Activated CD4-positive, alpha-beta T cell treated with anti-CD3 and anti-CD28 coated beads for 36 hours (primary cell): ENCODE data around the gene BPI. TPM values are rescaled to one million over a fixed set of nuclear protein-coding genes. Genes with fewer than 3 reads are reported as not detected.
"Not testable (repeated sequence)": the region's sequence is repeated elsewhere in the genome, so short reads cannot be mapped to it uniquely, and the experiment has no call there.

Experiments
- ATAC-seq: fragments of 200-7000 bp; cut with Tn5 transposase; one replicate; pipeline ENCODE4 v1.10.0; 2021; ENCODE audit warnings: mild to moderate bottlenecking, moderate library complexity
- CTCF ChIA-PET: fragments of 350-600 bp; sonication (Branson Sonifier 250); formaldehyde crosslinking; loops from one replicate; lab custom pipeline; 2021; ENCODE audit warnings: antibody characterized with exemption; lab: Charles Lee
- POLR2A ChIA-PET: fragments of 350-600 bp; sonication (Branson Sonifier 250); formaldehyde crosslinking; loops from one replicate; lab custom pipeline; 2021; ENCODE audit warnings: antibody characterized with exemption, inconsistent platforms; lab: Charles Lee
- DNase-seq: peaks from one replicate; pipeline ENCODE4 v3.0.0-alpha.2; 2020
- H3K27ac Mint-ChIP-seq: one replicate; pipeline ENCODE4 v1.8.0; 2021; ENCODE audit warnings: mixed read lengths
- H3K27me3 Mint-ChIP-seq: one replicate; pipeline ENCODE4 v1.8.0; 2021; ENCODE audit warnings: mixed read lengths
- H3K36me3 Mint-ChIP-seq: one replicate; pipeline ENCODE4 v1.8.0; 2021; ENCODE audit warnings: low read depth, mixed read lengths
- H3K4me1 Mint-ChIP-seq: one replicate; pipeline ENCODE4 v1.8.0; 2021; ENCODE audit warnings: mixed read lengths
- H3K4me3 Mint-ChIP-seq: one replicate; pipeline ENCODE4 v1.8.0; 2021; ENCODE audit warnings: mild to moderate bottlenecking, moderate library complexity, mixed read lengths
- H3K9me3 Mint-ChIP-seq: one replicate; pipeline ENCODE4 v1.8.0; 2021; ENCODE audit warnings: low read depth, mixed read lengths
- intact Hi-C, 2 experiments: fragments of 100-400 bp; cut with DNase I in 1 of 2; cut with micrococcal nuclease in 1 of 2; formaldehyde crosslinking; loops; one replicate each; pipeline versions ENCODE4 v1.14.2 to v1.15.1; 2022 to 2024; cut with DNase I, micrococcal nuclease
- total RNA-seq, 2 experiments: library from RNA; stranded (reverse); gene quantifications; one replicate each; pipeline ENCODE4 v1.2.3, GENCODE V29; 2021

BPI gene
- total RNA-seq, result not detected

DNA sequence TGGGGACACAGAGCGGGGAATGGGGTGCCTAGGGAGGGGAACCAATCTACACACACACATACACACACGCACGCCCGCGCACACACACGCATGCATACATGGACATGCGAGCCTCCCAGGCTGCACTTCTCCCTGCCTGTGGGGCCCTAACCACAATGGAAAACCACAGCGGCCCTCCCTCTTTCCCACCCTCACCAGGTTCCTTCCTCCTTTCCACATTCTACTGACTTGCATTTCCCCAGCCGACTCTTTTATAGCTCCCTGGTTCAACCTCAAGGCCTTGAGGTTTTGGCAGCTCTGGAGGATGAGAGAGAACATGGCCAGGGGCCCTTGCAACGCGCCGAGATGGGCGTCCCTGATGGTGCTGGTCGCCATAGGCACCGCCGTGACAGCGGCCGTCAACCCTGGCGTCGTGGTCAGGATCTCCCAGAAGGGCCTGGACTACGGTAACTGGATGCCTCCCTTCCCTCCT lies at the start of gene BPI:
TSS of gene BPI (plus strand) at position 249 of the 472 bp plus-strand sequence. CDS start at position 317, 68 bp downstream.
- ChIA-PET POLR2A (interaction anchor here (0.5 kb wide), 1 partner anchor 1260 kb away, joined by 4 read pairs; no protein-coding TSS in a partner anchor), CTCF (interaction anchor here (0.6 to 1.3 kb wide), 3 partner anchors 20 to 344 kb away, joined by 3 to 4 read pairs (median 3); no protein-coding TSS in a partner anchor)
- no peaks in the 10 kb centered on the region for H3K36me3 Mint-ChIP-seq
- H3K27me3 Mint-ChIP-seq, result peaks cover 41% of the 10 kb centered on the region
- H3K4me1 Mint-ChIP-seq, result peaks cover 14% of the 10 kb centered on the region
- DNase-seq (peak; percentile 23), ATAC-seq (no peak)
- H3K9me3 Mint-ChIP-seq, result no peaks in the 10 kb centered on the region
- intact Hi-C loops, result no loop called here
- H3K27ac Mint-ChIP-seq, result no peak within 1 kb of the TSS
- no peak within 1 kb of the TSS for H3K4me3 Mint-ChIP-seq

DNA sequence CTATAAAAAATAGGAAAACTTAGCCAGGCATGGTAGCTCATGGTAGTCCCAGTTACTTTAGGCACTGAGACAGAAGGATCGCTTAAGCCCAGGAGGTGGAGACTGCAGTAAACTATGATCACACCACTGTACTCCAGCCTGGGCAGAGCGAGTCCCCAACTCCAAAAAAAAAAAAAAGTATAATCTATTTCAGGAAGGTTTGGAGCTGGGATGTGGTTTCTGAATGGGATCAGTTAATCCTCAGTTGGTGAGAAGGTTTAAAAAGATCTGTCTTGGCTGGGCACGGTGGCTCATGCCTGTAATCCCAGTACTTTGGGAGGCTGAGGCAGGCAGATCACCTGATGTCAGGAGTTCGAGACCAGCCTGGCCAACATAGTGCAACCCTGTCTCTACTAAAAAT lies 49.3 kb upstream of the BPI start:
- H3K36me3 Mint-ChIP-seq, POLR2A ChIA-PET, H3K4me1 Mint-ChIP-seq, H3K27ac Mint-ChIP-seq, H3K9me3 Mint-ChIP-seq, ATAC-seq, intact Hi-C loops, DNase-seq, H3K4me3 Mint-ChIP-seq: not testable (repeated sequence)
- peaks cover 19% of the 10 kb centered on the region for H3K27me3 Mint-ChIP-seq
- CTCF ChIA-PET, result interaction anchor here (1.4 kb wide), 1 partner anchor 34 kb away, joined by 4 read pairs; no protein-coding TSS in a partner anchor

DNA sequence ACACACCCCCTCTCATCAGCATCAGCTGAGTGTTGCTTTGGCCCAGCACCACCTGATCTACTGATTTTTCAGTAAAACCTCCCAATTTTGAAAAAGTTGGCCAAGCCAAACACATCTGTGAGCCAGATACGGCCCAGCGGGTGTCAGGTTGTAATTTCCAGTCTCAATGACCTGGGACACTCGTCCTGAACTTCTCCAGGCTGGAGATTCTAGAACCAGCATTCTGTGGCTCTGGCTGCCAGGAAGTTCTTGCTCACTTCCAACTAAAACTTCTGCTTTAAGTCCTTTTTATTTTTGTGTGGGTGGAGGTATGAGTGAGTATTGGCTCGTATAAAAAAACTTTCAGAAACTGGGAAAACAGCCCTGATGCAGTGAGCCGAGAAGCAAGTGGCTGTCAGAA lies 48.6 kb upstream of the BPI start:
- Mint-ChIP-seq H3K4me1 (no peaks in the 10 kb centered on the region), H3K27ac (no peak overlapping the region), H3K36me3 (no peaks in the 10 kb centered on the region), H3K4me3 (no peak overlapping the region), H3K9me3 (no peaks in the 10 kb centered on the region), H3K27me3 (peaks cover 25% of the 10 kb centered on the region)
- ATAC-seq, result no peak
- DNase-seq, result no peak
- ChIA-PET CTCF (interaction anchor here (1.4 kb wide), 1 partner anchor 34 kb away, joined by 4 read pairs; no protein-coding TSS in a partner anchor), POLR2A (interaction anchor here (0.6 kb wide), 1 partner anchor 246 kb away, joined by 7 read pairs; no protein-coding TSS in a partner anchor)
- intact Hi-C loops, result no loop called here

DNA sequence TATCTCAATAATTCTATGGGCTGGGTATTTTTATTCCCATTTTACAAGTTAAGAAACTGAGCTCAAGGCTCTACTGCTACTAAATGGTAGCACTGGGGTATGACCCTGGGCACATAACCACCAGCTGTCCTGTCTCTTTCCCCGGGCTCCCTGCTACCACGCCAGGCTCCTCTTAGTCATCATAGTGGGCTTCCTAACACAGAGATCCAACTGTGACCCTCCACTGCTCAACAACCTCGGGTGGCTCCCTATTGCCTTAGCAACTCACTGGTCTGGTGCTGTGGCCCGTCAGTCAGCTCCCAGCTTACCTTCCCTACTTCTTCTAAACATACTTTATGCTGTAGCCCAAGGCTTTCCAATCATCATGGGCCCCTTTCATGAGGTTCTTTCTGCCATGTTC lies 47.9 kb upstream of the BPI start:
- H3K4me3 Mint-ChIP-seq, result no peak overlapping the region
- intact Hi-C loops, result no loop called here
- H3K4me1 Mint-ChIP-seq, result peaks cover 2% of the 10 kb centered on the region
- no peak overlapping the region for H3K27ac Mint-ChIP-seq
- ATAC-seq (no peak), DNase-seq (no peak)
- no peaks in the 10 kb centered on the region for H3K9me3 Mint-ChIP-seq
- H3K27me3 Mint-ChIP-seq, result peaks cover 28% of the 10 kb centered on the region
- ChIA-PET CTCF (interaction anchor here (1.4 kb wide), 1 partner anchor 35 kb away, joined by 4 read pairs; no protein-coding TSS in a partner anchor), POLR2A (interaction anchor here (0.6 kb wide), 1 partner anchor 247 kb away, joined by 7 read pairs; no protein-coding TSS in a partner anchor)
- H3K36me3 Mint-ChIP-seq, result no peaks in the 10 kb centered on the region

DNA sequence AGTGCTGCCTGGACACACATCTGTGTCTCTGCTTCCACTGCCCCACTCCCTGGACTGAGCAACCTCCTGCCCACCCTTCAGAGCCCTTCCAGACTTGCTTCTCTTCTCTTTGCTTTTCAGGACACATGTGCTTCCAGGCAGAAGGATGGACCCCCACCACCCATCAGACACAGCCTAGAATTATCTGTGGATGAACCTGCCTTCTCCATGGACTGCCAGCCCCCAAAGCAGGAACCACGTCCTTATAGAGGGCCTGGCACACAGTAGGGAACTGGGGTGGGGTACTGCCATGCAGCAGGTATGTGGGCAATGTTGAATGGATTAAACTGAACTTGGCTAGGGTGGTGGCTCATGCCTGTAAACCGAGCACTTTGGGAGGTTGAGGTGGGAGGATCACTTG lies 47.0 kb upstream of the BPI start:
- Mint-ChIP-seq H3K36me3 (no peaks in the 10 kb centered on the region), H3K4me1 (peaks cover 4% of the 10 kb centered on the region), H3K27ac (no peak overlapping the region), H3K27me3 (peaks cover 33% of the 10 kb centered on the region), H3K9me3 (no peaks in the 10 kb centered on the region), H3K4me3 (no peak overlapping the region)
- ATAC-seq, result no peak
- CTCF ChIA-PET, result no interaction called here
- intact Hi-C loops, result no loop called here
- DNase-seq, result no peak
- POLR2A ChIA-PET, result no interaction called here

DNA sequence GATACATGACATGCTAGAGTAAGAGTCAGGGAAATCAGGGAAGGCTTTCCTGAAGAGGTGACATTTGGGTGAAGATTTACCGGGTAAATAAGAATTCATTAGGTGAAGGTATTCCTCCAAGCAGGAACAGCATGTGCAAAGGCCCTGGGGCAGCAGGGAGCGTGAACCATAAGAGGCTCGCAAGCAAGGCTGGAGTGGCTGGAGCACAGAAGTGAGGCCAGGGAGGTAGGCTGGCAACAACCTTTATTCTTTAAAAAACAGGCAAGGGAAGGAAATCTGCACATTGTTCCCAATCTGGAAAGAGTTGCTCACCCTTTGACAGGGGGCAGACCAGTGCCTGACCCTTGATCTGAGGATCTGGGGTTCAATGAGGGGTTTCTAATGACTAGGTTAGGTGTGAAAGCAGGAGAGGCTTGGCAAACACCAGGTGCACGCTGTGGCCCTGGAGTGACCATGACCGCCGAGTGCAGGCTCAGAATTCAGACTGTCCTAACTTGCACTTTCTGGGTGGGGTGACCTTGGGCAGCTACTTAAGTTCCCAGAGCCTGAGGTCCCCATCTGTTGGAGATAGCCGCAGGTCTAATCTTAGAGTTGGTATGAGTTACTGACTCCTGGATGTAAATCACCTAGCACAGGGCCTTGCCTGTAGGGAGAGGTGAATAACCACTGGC lies 45.3 kb upstream of the BPI start:
- Mint-ChIP-seq H3K4me3 (no peak overlapping the region), H3K27ac (no peak overlapping the region), H3K36me3 (no peaks in the 10 kb centered on the region), H3K9me3 (no peaks in the 10 kb centered on the region), H3K27me3 (peaks cover 34% of the 10 kb centered on the region), H3K4me1 (peaks cover 4% of the 10 kb centered on the region)
- ATAC-seq (no peak), DNase-seq (no peak)
- intact Hi-C loops, result no loop called here
- POLR2A ChIA-PET, result no interaction called here
- CTCF ChIA-PET, result interaction anchor here (0.8 kb wide), 1 partner anchor 15 kb away, joined by 5 read pairs; no protein-coding TSS in a partner anchor

DNA sequence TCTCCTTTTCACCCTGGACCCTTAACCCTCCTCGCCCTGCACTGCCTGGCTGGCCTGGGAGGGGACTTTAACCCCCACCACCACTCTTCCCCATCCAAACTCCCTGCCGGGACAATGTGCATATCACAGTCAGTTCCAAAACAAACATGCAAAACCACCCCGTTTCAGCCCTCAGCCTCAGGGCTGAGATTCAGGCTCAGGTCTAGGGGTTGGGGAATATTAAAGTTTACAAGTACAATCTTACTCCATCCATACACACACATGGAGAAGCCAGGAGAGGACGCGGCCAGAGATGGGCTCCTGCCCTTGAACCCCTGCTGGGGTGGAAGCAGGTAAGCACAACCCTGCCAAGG lies 44.0 kb upstream of the BPI start:
- no peaks in the 10 kb centered on the region for H3K36me3 Mint-ChIP-seq
- DNase-seq (no peak), ATAC-seq (no peak)
- H3K9me3 Mint-ChIP-seq, result no peaks in the 10 kb centered on the region
- H3K27me3 Mint-ChIP-seq, result peaks cover 40% of the 10 kb centered on the region
- ChIA-PET POLR2A (no interaction called here), CTCF (no interaction called here)
- intact Hi-C loops, result no loop called here
- H3K4me3 Mint-ChIP-seq, result no peak overlapping the region
- peaks cover 4% of the 10 kb centered on the region for H3K4me1 Mint-ChIP-seq
- H3K27ac Mint-ChIP-seq, result no peak overlapping the region

DNA sequence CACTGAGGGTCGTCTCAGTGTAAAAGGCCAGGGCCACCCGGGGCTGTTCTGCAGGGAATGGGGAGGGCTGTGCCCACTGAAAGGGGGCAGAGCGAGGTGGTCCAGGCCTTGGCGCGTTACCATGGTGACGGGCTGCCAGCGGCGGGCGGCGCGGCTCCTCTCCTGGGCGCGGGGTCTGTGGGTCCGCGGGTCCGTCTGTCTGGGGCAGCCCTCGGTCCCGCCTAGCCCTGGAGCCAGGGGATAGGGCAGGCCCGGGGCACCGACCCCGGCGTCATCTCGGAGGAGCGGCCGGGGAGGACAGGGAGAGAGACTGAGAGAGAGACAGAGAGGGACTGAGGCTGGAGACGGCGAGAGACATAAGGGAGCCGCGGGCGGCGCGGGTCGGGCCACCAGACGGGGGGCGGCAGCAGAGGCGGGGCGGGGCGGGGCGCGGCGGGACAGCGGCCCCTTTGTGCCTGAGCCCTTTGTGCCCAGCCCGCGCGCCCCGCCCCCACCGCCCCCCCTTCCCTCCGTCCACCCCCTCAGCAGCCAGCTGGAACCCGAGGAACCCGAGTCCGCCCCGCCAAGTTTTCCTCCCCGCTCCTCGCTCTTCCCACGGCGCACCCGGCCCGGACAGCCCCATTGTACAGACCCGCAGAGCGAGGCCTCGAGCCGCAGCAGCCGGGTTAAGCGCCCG lies 43.4 kb upstream of the BPI start, which contains the start of gene KIAA1755:
TSS of gene KIAA1755 (minus strand) at position 358 of the 676 bp plus-strand sequence. CDS start at position 123, 235 bp downstream.
- Mint-ChIP-seq H3K4me1 (peaks cover 4% of the 10 kb centered on the region), H3K36me3 (no peaks in the 10 kb centered on the region), H3K4me3 (no peak within 1 kb of the TSS), H3K27me3 (peaks cover 41% of the 10 kb centered on the region), H3K27ac (no peak within 1 kb of the TSS), H3K9me3 (no peaks in the 10 kb centered on the region)
- POLR2A ChIA-PET, result no interaction called here
- CTCF ChIA-PET, result no interaction called here
- ATAC-seq (no peak), DNase-seq (no peak)
- intact Hi-C loops, result no loop called here

DNA sequence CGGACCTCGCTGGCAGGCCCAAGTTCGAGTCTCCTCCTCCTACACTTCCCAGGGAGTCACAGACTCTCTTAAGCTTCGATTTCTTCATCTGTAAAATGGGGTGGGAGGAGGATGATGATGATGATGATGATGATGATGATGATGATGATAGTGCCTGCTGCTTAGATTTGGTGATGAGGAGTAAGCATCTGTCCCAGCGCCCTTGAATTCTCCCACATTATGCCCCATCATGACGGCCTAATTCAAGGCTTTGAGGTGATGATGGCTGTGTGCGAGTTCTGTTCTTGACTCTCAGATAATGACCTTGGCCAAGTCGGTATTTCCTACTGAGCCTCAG lies 42.9 kb upstream of the BPI start:
- no peak for ATAC-seq
- intact Hi-C loops, result no loop called here

DNA sequence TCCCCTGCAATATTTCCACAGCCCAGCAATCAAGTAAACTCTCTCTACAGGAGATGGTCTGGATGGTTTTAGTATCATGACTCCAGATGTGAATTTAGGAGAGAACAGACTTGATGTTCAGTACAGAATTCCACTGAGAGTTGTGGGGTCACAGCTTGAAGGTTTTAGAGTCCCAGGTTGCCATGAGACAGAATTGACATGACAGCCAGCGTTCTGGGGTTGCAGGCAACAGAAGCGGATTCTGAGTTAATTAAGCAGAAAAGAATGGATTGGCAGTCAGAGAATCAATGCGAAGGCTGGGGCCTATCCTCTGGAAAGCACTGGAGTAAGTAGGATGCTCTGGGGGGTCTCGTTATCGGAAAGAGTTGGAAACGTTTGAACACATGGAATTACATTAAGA lies 41.0 kb upstream of the BPI start:
- H3K27ac Mint-ChIP-seq, result no peak overlapping the region
- no peak for DNase-seq
- H3K4me3 Mint-ChIP-seq, result no peak overlapping the region
- no peaks in the 10 kb centered on the region for H3K9me3 Mint-ChIP-seq
- POLR2A ChIA-PET, result no interaction called here
- peaks cover 4% of the 10 kb centered on the region for H3K4me1 Mint-ChIP-seq
- H3K27me3 Mint-ChIP-seq, result peaks cover 46% of the 10 kb centered on the region
- intact Hi-C loops, result no loop called here
- ATAC-seq, result no peak
- no peaks in the 10 kb centered on the region for H3K36me3 Mint-ChIP-seq
- CTCF ChIA-PET, result interaction anchor here (1.5 kb wide), 1 partner anchor 42 kb away, joined by 4 read pairs; no protein-coding TSS in a partner anchor

More for the DNA sequence above, 42.9 kb upstream of the BPI start:
- CTCF ChIA-PET, result no interaction called here
- POLR2A ChIA-PET, result no interaction called here
- Mint-ChIP-seq H3K27me3 (peaks cover 43% of the 10 kb centered on the region), H3K27ac (no peak overlapping the region), H3K9me3 (no peaks in the 10 kb centered on the region), H3K36me3 (no peaks in the 10 kb centered on the region), H3K4me3 (no peak overlapping the region), H3K4me1 (peaks cover 4% of the 10 kb centered on the region)
- DNase-seq, result no peak

DNA sequence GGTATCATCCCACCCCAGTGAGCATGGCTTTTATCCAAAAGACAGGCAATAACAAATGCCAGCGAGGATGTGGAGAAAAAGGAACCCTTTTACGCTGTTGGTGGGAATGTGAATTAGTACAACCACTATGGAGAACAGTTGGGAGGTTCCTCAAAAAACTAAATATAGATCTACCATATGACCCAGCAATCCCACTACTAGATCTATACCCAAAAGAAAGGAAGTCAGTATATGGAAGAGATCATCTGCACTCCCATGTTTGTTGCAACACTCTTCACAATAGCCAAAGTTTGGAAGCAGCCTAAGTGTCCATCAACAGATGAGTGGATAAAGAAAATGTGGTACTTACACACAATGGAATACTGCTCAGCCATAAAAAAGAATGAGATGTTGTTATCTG lies 37.5 kb upstream of the BPI start:
- Mint-ChIP-seq H3K9me3 (no peaks in the 10 kb centered on the region), H3K4me1 (no peaks in the 10 kb centered on the region), H3K27ac (no peak overlapping the region), H3K36me3 (no peaks in the 10 kb centered on the region), H3K27me3 (peaks cover 35% of the 10 kb centered on the region), H3K4me3 (no peak overlapping the region)
- ATAC-seq (no peak), DNase-seq (no peak)
- ChIA-PET CTCF (no interaction called here), POLR2A (no interaction called here)
- intact Hi-C loops, result no loop called here
